Ovary (tissue), 3 donors: ENCODE results near the gene RNF111.

Experiments
- POLR2A ChIP-seq: fragments of 450-650 bp; IDR thresholded peaks from one replicate; pipeline ENCODE4 v1.6.1; 2017; ENCODE audit warnings: antibody characterized with exemption, mild to moderate bottlenecking, moderate library complexity
- TF ChIP-seq, protein P1 (sequence below), 3 donors: fragments of 450-650 bp in 2 of 3; fragments of 200-600 bp in 1 of 3; IDR thresholded peaks; one replicate each; pipeline versions ENCODE4 v1.5.1 to v1.8.0; 2016 to 2022; ENCODE audit warnings: antibody characterized with exemption in 3 of 3, mild to moderate bottlenecking in 1 of 3
- donor health status: DM: no; HTN: no; CAD: no.

DNA sequence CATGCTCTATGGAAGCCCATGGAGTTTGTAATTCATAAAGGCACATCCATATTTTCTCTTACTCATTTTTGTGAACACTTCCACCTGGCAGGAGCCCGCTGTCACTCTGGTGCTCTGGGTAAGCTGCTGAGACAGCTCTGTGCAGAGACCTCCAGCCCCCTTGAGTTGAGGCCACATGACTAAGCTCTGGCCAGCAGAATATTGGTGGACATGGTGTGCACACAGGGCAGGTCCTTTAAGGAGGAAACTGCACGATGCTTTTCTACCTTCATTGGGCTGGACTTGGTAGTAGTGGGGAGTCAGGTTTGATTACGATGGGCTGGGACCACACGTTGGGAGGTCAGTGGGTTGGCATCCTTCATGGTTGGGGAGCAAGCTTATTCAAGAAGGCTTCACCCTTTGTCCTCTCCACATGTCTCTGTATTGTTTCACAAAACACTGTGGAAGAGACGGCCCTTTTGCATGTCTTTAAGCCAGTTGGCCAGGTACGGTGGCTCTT lies 146.5 kb downstream of the RNF111 start:
- TF ChIP-seq, protein P1, sequence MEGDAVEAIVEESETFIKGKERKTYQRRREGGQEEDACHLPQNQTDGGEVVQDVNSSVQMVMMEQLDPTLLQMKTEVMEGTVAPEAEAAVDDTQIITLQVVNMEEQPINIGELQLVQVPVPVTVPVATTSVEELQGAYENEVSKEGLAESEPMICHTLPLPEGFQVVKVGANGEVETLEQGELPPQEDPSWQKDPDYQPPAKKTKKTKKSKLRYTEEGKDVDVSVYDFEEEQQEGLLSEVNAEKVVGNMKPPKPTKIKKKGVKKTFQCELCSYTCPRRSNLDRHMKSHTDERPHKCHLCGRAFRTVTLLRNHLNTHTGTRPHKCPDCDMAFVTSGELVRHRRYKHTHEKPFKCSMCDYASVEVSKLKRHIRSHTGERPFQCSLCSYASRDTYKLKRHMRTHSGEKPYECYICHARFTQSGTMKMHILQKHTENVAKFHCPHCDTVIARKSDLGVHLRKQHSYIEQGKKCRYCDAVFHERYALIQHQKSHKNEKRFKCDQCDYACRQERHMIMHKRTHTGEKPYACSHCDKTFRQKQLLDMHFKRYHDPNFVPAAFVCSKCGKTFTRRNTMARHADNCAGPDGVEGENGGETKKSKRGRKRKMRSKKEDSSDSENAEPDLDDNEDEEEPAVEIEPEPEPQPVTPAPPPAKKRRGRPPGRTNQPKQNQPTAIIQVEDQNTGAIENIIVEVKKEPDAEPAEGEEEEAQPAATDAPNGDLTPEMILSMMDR (IDR thresholded peaks at IDR 0.05), result no peak
- TF ChIP-seq POLR2A, result no peak
